Osteocyte (in vitro differentiated cells): ENCODE measurements around the gene CRYL1. TPM values are rescaled to one million over a fixed set of nuclear protein-coding genes. Genes with fewer than 3 reads are reported as not detected.
A peak's percentile ranks its signal among the peaks of the same experiment; 100 is the strongest.

ENCODE experiments used
- DNase-seq: peaks from one replicate; pipeline ENCODE4 v3.0.0; 2021; ENCODE audit warnings: mixed read lengths; ENCODE audit not compliant: unreplicated experiment; ENCODE audit errors: extremely low spot score
- H3K27ac Mint-ChIP-seq: one replicate; pipeline ENCODE4 v1.8.0; 2021; ENCODE audit warnings: mild to moderate bottlenecking, mixed read lengths; ENCODE audit not compliant: unreplicated experiment
- H3K27me3 Mint-ChIP-seq: one replicate; pipeline ENCODE4 v1.8.0; 2021; ENCODE audit warnings: mixed read lengths; ENCODE audit not compliant: unreplicated experiment
- H3K36me3 Mint-ChIP-seq: one replicate; pipeline ENCODE4 v1.8.0; 2021; ENCODE audit warnings: mixed read lengths; ENCODE audit not compliant: unreplicated experiment
- H3K4me1 Mint-ChIP-seq: one replicate; pipeline ENCODE4 v1.8.0; 2021; ENCODE audit warnings: mixed read lengths; ENCODE audit not compliant: unreplicated experiment
- H3K4me3 Mint-ChIP-seq: one replicate; pipeline ENCODE4 v1.8.0; 2021; ENCODE audit warnings: mild to moderate bottlenecking, moderate library complexity, mixed read lengths; ENCODE audit not compliant: unreplicated experiment
- H3K9me3 Mint-ChIP-seq: one replicate; pipeline ENCODE4 v1.8.0; 2021; ENCODE audit warnings: mixed read lengths; ENCODE audit not compliant: unreplicated experiment
- CTCF ChIP-seq: fragments of 200-600 bp; sonication (generic); IDR thresholded peaks from 2 replicates; pipeline ENCODE4 v1.5.0; 2021; ENCODE audit warnings: antibody characterized with exemption, mild to moderate bottlenecking, moderate library complexity
- total RNA-seq: library from RNA; stranded (reverse); gene quantifications from 2 replicates; pipeline ENCODE4 v1.2.1, GENCODE V29; 2021

CRYL1 gene
- total RNA-seq, 1 donor from 2014 or later: 22.5 TPM

DNA sequence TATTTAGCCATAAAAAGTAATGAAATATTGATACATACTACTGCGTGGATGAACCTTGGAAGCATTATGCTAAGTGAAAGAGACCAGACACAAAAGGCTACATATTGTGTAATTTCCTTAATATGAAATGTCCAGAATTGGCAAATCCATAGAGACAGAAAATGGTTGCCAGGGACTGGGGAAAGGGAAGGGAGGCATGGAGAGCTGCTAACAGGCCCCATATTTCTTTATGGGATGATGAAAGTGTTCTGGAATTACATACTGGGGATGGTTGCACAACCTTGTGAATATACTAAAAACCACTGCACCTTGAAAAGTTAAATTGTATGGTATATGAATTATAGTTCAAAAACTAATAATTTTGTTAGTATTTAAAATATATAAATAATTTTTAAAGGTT lies 44.9 kb upstream of the CRYL1 start:
- Mint-ChIP-seq H3K27ac (no peak overlapping the region), H3K4me1 (peaks cover 15% of the 10 kb centered on the region), H3K36me3 (peaks cover 12% of the 10 kb centered on the region), H3K27me3 (no peaks in the 10 kb centered on the region), H3K9me3 (peaks cover 2% of the 10 kb centered on the region), H3K4me3 (no peak overlapping the region)
- no peak for DNase-seq
- no peak for TF ChIP-seq CTCF

DNA sequence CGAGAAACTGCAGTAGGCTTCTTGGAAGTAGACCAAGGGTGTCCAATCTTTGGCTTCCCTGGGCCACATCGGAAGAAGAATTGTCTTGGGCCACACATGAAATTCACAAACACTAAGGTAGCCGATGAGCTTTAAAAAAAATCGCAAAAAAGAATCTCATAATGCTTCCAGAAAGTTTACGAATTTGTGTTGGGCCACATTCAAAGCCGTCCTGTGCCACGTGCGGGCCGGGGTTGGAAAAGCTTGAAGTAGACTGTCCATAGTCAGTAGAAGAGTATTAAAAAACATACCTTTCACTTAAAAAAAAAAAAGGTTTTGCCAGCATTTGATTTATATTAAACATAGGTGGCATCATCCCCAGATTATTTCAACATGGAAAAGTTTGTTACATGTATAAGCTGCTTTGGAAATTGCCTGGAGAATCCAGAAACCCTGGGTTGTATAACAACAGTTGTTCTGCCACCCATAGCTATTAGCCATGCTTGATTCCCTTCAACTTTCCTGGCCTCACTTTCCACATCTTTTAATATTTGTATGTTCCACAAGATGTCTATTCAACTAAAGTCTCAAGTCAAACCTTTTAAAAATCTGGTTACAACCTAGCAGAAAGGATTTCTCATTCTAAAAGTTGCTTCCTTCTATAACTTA lies 42.3 kb upstream of the CRYL1 start:
- peaks cover 2% of the 10 kb centered on the region for H3K36me3 Mint-ChIP-seq
- DNase-seq: no peak
- peak overlapping the region; percentile 91 for H3K4me3 Mint-ChIP-seq
- peaks cover 15% of the 10 kb centered on the region for H3K4me1 Mint-ChIP-seq
- no peaks in the 10 kb centered on the region for H3K9me3 Mint-ChIP-seq
- peak overlapping the region; percentile 98 for H3K27ac Mint-ChIP-seq
- H3K27me3 Mint-ChIP-seq: no peaks in the 10 kb centered on the region
- TF ChIP-seq CTCF: no peak

- no peak for TF ChIP-seq CTCF
- no peaks in the 10 kb centered on the region for H3K27me3 Mint-ChIP-seq
- H3K36me3 Mint-ChIP-seq: no peaks in the 10 kb centered on the region
- DNase-seq: peak; percentile 96
- H3K4me1 Mint-ChIP-seq: peaks cover 15% of the 10 kb centered on the region
- H3K9me3 Mint-ChIP-seq: no peaks in the 10 kb centered on the region
- H3K4me3 Mint-ChIP-seq: peak within 1 kb of the TSS; percentile 91
- H3K27ac Mint-ChIP-seq: peak within 1 kb of the TSS; percentile 98
These were observed 41.5 kb upstream of the CRYL1 start, which contains the start of gene IFT88 for GRCh38 chr13:20566898-20567874. TSS of gene IFT88 (plus strand) at chr13:20567157. CDS start at chr13:20574386, 7,229 bp downstream.

- H3K27me3 Mint-ChIP-seq: no peaks in the 10 kb centered on the region
- H3K4me3 Mint-ChIP-seq: peak overlapping the region; percentile 91
- peak overlapping the region; percentile 98 for H3K27ac Mint-ChIP-seq
- peaks cover 15% of the 10 kb centered on the region for H3K4me1 Mint-ChIP-seq
- no peak for TF ChIP-seq CTCF
- H3K36me3 Mint-ChIP-seq: no peaks in the 10 kb centered on the region
- no peaks in the 10 kb centered on the region for H3K9me3 Mint-ChIP-seq
- no peak for DNase-seq
These were observed 40.8 kb upstream of the CRYL1 start for GRCh38 chr13:20566468-20566897.
